DMS 273 treated with DMSO at 0.1 percent for 48 hours (cell line): ENCODE results near the gene ADAMTS19.
"Not testable (repeated sequence)": the region's sequence is repeated elsewhere in the genome, so short reads cannot be mapped to it uniquely, and the experiment has no call there.

Experiments used
- DNase-seq: peaks from one replicate; lab custom pipeline; 2025; lab: John Stamatoyannopoulos, UW

The ADAMTS19 gene

DNA sequence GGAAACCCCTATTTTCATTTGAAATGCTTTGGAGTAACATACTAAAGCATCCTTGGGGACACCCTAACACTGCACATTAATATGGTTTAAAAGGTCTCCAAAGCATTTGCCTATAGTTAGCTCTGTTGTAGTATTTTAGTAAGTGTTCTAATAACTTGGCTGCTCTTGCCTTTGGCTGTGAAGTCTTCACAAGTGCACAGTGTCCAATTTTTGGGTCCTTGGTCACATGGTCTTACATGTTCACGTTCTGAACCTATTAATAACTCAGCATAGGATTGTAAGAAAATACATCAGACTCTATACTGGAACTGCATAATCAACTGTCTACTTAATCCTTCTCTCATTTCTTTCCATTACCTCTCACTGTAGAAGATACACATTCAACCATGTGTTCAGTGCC is 17.4 kb downstream of the ADAMTS19 start:
- no peak for DNase-seq

GRCh38 chr5:129481161-129481560 is 21.1 kb downstream of the ADAMTS19 start:
- no peak for DNase-seq

- no peak for DNase-seq
Observed at GRCh38 chr5:129496421-129496820, 36.3 kb downstream of the ADAMTS19 start.

DNA sequence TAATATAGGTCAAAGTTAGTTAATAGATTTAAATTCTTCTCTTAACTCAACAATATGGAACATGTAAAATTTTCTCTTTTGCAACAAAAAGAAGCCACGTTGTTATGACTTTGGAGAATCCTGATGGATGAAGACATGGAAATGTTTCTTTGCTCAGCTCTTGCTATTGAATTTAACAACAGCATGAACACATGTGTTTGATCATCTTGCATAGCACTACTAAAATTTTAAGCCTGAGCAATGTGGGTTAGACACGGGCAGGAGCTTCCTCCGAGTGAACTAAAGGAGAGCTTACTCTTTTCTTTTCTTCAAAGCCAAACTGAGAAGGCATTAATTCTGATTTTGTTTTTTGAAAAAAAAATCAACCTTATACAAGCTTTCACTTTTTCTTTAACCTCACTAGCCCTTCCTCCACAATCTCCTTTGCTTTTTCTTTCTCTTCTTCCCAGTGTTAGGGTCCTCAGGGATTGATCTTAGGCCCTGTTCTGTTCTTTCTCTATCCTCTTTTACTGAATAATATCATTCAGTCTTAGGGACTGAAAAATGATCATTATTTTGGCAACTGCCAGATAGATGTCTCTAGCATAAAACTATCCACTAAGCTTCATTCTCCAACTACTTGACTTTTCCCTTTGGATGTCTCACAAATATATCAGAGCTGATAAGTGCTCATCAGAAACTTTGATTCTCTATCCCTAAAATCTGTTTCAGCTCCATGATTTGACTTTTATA is 36.9 kb downstream of the ADAMTS19 start:
- no peak for DNase-seq

DNA sequence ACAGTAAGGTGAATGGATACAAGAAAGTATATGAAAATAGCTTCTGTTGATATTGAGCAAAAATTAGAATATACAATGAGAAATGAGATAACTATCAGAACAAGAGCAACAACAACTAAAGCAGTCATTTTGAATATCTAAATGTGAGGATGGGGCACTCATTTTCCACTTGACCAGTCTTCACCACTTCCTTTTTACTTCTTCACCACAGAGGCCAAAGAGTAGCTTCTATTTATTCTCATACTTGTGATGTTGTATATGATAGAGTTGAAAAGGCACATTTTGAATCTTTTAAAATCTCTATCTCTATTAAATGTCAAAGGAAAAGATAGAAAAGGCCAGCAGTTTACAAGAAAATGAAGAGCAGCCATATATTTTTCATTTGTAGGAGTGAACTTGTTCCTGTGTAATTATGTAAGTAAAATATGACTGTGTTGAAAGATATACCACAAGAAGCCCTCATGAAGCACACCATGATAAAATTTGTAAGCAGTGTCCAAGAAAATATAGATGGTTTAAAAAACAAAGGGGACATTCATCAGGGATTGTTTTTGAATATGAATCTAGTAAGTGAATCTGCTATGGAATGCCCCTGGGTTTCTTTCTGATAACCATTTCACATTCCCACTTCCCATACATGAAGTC is 39.2 kb downstream of the ADAMTS19 start:
- no peak for DNase-seq

DNA sequence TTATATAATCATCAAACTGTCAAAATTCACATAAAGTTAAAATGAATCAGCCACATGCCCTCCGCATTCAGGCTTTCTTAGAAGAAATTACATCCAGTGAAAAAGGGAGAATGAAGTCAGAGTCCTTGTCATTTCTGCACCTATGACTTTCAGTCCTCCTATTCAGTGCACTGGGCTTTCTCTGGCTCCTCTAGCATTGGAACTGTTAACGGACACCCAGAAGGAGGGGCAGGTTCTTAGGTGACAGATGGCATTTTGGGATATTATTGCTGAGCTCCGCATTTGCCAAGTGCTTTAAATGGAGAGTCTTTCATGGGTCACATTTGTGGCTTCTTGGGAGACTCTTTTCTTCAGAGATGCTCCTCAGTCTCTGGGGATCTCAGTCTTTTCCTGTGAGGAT is 40.0 kb downstream of the ADAMTS19 start:
- no peak for DNase-seq

- DNase-seq: no peak
Observed at GRCh38 chr5:129506086-129506485, 46.0 kb downstream of the ADAMTS19 start.

- DNase-seq: no peak
Observed at GRCh38 chr5:129506950-129507349, 46.9 kb downstream of the ADAMTS19 start.

DNA sequence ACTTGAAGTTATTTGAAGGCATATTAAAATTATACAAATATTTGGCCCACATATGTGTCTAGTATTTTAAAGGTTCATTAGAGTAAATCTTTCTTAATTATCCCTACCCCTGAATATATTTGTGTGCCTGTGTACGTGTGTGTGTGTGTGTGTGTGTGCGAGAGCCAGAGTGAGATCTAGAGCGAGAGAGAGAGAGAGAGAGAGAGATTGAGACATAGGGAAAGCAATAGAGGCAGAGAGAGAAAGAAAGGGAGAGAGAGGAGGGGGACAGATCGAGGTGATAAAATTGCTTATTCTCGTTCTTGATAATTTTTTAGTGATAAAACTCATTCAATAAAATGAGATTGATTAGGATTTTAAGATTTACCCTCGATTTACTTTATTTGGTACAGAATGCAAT is 47.4 kb downstream of the ADAMTS19 start:
- DNase-seq: no peak

DNA sequence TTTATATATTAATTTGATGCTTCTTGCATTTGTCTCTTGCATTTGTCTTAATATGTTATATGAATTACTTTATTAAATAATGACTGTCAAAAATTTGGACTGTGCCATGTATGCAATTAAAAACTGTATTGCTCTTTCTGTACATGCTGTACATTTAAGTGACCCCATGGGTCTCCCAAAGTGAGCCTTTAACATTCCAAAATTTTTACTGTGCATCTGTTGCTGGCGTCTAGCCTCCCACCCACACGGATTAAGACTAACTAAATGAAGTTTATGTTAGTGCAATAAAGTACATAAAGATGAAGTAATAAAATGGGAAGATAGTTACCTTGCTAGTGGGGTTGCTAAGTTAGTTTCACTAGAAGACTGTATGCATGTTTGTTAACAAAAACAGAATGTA is 48.5 kb downstream of the ADAMTS19 start:
- DNase-seq: no peak

DNA sequence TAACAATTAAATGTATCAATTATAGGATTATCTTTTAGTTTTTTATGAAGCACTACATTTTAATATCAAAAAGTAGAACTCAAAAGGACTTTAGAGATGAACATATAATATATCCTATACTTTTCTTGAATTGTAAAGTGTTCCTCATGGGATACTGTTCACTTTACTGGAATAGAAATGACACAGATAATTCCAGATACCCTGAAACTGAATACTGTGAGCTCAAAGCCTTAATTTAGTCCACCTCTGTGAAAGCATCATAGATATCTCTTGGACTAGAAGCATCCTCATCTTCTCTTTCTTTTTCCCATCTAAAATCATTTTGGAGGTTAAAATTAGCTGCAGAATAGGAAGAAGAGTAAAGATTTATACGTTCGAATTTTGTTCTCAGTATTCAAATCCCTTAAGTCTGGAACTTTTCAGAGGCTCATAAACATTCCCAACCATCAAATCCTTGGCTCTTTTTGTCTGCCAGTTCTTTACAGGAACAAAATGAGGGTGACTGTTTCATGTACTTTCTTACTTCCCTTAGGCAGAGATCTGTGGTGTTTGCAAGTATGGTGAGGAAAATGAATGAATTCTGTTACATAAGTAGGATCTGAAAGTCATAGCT is 49.4 kb downstream of the ADAMTS19 start:
- no peak for DNase-seq

- no peak for DNase-seq
Observed at GRCh38 chr5:129511291-129511690, 51.2 kb downstream of the ADAMTS19 start.

DNA sequence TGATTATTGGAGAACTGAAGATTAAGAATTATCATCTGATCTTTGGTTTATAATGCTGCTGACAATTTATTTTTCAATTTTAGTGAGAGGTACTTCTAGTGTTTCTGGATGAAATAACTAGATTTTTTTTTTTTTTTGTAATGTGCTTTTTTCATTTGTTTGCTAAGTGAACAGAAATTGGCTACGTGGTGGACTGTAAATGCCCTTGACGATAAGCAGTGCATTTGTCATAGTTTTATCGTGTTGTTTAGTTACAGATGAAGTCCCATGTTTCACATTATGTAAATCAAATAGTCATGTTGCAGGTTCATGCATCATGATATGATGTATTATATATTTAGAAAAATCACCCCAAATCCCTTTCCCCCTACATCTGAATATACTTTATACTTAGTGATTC is 81.0 kb downstream of the ADAMTS19 start:
- DNase-seq: no peak

GRCh38 chr5:129541648-129542251 is 81.7 kb downstream of the ADAMTS19 start:
- DNase-seq: no peak

- DNase-seq: no peak
Observed at GRCh38 chr5:129547137-129547536, 87.0 kb downstream of the ADAMTS19 start.

- DNase-seq: no peak
Observed at GRCh38 chr5:129554134-129554904, 94.2 kb downstream of the ADAMTS19 start.

DNA sequence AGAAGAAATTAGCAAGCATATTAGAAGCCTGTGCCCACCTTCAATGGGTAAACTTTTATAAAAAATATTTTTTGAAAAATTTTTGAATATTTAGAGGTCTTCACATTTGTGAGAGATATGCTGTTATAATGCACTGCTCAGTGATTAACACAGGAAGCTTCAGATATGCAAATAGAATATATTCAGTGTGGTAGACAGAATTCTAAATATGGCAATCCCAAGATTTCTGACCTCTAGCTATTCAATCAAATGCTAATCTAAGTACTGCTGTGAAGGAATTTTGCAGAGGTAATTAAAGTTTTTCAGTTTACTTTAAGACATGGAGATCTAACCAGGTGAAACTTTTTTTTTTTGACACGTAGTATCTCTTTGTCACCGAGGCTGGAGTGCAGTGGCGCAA is 103.5 kb downstream of the ADAMTS19 start:
- no peak for DNase-seq

- no peak for DNase-seq
Observed at GRCh38 chr5:129569295-129569694, 109.2 kb downstream of the ADAMTS19 start.

- no peak for DNase-seq
Observed at GRCh38 chr5:129572060-129572459, 112.0 kb downstream of the ADAMTS19 start.

GRCh38 chr5:129584496-129584895 is 124.4 kb downstream of the ADAMTS19 start:
- not testable (repeated sequence) for DNase-seq

- no peak for DNase-seq
Observed at GRCh38 chr5:129591508-129592160, 131.5 kb downstream of the ADAMTS19 start.

DNA sequence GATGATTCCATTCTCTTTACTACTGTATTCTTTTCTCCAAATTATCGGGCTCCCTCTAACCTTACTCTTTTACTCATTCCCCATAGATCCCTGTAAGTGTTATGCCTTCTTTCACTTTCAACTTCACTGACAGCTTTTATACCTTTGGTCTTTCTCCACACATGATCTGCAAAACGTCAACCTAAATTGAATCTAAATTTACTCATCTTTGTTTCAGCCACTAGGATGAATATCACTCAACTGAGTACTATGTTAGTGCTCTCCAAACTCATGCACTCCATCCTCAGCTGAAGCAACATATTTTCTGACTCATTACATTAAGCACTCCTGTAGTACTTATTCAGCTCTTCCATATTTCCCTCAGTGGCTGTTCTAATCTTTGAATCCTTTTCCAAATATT is 133.4 kb downstream of the ADAMTS19 start:
- no peak for DNase-seq
